GM06990 (cell line): ENCODE data around the gene C6orf47.

Source experiments
- DNase-seq: peaks from one replicate; pipeline ENCODE4 v3.0.0-alpha.2; 2011; ENCODE audit not compliant: insufficient read length; ENCODE audit errors: extremely low read depth
- H3K27me3 ChIP-seq: replicated peaks from 2 replicates; pipeline ENCODE4 v1.6.0; 2011; ENCODE audit warnings: low read length; ENCODE audit not compliant: control insufficient read depth, insufficient read depth
- H3K36me3 ChIP-seq: 2 replicates; pipeline ENCODE4 v1.5.1; 2011; ENCODE audit warnings: low read length; ENCODE audit not compliant: control insufficient read depth, insufficient read depth
- H3K4me3 ChIP-seq: replicated peaks from 2 replicates; pipeline ENCODE4 v1.5.1; 2011; ENCODE audit warnings: low read depth, mild to moderate bottlenecking, control low read depth, low read length
- TF ChIP-seq, protein P1 (sequence below): IDR thresholded peaks from 2 replicates; pipeline ENCODE4 v1.5.1; 2011; ENCODE audit warnings: low read length, control low read depth, mild to moderate bottlenecking, inconsistent platforms; ENCODE audit not compliant: insufficient read depth, poor library complexity, severe bottlenecking

The C6orf47 gene

DNA sequence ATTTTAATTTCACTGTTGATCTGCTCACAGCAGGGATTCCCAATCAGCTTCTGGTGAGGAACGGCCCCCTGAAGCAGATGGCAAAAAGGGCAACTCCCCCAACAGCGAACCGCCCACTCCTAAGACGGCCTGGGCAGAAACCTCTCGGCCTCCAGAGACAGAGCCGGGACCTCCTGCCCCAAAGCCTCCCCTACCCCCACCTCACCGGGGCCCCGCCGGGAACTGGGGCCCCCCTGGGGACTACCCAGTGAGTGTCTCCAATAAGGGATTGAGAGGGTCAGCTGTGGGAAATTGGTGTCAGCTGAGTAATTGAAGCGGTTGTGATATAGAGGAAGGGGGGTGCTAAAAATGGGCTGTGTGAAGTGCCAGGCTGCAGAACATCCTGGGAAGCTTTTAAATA lies 33.6 kb downstream of the C6orf47 start:
- Histone ChIP-seq H3K36me3 (peaks cover 65% of the 10 kb centered on the region), H3K4me3 (no peak overlapping the region), H3K27me3 (no peaks in the 10 kb centered on the region)
- TF ChIP-seq, protein P1, sequence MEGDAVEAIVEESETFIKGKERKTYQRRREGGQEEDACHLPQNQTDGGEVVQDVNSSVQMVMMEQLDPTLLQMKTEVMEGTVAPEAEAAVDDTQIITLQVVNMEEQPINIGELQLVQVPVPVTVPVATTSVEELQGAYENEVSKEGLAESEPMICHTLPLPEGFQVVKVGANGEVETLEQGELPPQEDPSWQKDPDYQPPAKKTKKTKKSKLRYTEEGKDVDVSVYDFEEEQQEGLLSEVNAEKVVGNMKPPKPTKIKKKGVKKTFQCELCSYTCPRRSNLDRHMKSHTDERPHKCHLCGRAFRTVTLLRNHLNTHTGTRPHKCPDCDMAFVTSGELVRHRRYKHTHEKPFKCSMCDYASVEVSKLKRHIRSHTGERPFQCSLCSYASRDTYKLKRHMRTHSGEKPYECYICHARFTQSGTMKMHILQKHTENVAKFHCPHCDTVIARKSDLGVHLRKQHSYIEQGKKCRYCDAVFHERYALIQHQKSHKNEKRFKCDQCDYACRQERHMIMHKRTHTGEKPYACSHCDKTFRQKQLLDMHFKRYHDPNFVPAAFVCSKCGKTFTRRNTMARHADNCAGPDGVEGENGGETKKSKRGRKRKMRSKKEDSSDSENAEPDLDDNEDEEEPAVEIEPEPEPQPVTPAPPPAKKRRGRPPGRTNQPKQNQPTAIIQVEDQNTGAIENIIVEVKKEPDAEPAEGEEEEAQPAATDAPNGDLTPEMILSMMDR = no peak
- DNase-seq = no peak

DNA sequence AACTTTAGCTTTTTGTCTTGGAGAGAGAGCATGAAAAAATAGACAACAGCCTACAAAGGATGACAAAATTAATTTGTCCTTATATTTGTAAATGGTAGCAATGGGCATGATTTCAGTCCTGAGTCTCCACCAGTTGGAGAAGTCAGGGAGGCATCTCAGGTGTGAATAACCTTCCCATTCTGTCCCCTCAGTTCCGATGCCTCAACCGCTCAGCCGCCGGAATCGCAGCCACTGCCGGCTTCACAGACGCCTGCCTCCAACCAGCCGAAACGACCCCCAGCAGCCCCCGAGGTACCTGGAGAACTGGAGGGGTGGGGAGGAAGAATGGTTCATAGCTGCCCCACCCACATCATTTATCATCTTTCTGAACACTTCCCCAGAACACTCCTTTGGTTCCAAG lies 36.5 kb downstream of the C6orf47 start:
- TF ChIP-seq, protein P1 = no peak
- H3K36me3 ChIP-seq = peaks cover 45% of the 10 kb centered on the region
- no peak overlapping the region for H3K4me3 ChIP-seq
- DNase-seq = no peak
- H3K27me3 ChIP-seq = no peaks in the 10 kb centered on the region

DNA sequence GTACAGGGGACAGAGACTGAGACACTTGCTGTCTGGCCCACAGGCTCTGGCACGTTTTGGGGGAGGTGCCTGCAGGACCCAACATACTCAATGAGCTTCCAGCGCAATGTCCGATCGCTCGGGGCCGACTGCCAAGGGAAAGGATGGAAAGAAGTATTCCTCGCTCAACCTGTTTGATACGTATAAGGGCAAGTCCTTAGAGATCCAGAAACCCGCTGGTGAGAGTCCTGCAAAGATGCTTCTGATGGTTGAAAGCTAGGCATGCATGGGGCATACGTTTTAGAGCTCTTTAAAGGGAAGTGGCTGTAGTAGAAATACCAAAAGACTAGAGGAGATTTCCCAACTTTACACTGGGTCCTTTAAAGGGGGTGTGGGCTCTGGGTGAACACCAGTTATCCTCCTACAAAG lies 37.9 kb downstream of the C6orf47 start:
- Histone ChIP-seq H3K4me3 (no peak overlapping the region), H3K36me3 (peaks cover 36% of the 10 kb centered on the region), H3K27me3 (no peaks in the 10 kb centered on the region)
- TF ChIP-seq, protein P1 = no peak
- DNase-seq = no peak

DNA sequence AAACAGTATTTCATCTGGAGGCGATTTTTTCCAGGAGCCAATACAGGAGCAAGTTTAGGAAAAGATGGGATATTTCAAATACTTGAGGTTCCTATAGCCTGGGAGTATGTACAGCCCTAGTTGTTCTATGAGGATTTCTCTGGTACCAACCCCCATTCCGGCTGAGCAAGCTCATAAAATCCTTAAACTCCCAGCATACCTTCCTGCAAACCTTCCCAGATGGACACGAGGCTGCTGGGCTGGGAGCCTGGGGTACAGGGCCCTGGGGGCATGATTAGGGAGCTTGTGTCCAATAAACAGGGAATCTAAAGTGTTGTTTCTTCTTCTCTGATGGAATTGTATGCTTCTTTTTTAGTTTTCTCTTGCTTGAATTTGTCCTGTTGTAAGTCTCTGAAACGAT lies 38.6 kb downstream of the C6orf47 start:
- TF ChIP-seq, protein P1 = no peak
- no peaks in the 10 kb centered on the region for H3K27me3 ChIP-seq
- DNase-seq = no peak
- peak overlapping the region; percentile 98 for H3K4me3 ChIP-seq
- peaks cover 31% of the 10 kb centered on the region for H3K36me3 ChIP-seq

DNA sequence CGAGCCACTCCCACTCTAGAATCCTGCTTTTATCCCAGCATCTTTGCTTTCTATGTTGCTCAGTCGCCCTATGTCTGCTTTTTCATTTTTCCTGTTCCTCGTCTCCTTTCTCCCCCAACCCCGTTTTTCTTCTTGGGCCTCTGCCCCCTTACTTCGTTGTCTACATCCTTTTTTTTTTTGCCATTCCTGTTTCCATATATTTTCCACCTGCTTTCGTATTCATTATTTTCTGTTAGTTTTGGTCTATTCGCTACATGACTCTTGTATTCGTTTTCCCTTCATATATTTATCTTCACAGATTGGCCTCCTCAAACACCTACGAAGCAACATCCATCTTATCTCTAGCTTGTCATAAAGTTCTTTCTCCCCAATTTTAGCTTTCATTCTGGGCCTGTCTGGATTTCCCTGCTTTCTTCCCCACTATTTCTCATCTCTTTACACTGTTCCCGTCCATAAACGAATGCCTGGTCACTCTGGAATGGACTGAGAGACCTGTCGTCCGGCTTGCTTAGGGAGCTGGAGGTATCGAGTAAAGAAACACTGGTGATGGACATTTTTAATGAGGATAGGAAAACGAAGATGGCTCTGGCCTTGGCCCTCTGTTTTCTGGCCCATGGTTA lies 39.1 kb downstream of the C6orf47 start:
- H3K36me3 ChIP-seq = peaks cover 26% of the 10 kb centered on the region
- TF ChIP-seq, protein P1 = no peak

DNA sequence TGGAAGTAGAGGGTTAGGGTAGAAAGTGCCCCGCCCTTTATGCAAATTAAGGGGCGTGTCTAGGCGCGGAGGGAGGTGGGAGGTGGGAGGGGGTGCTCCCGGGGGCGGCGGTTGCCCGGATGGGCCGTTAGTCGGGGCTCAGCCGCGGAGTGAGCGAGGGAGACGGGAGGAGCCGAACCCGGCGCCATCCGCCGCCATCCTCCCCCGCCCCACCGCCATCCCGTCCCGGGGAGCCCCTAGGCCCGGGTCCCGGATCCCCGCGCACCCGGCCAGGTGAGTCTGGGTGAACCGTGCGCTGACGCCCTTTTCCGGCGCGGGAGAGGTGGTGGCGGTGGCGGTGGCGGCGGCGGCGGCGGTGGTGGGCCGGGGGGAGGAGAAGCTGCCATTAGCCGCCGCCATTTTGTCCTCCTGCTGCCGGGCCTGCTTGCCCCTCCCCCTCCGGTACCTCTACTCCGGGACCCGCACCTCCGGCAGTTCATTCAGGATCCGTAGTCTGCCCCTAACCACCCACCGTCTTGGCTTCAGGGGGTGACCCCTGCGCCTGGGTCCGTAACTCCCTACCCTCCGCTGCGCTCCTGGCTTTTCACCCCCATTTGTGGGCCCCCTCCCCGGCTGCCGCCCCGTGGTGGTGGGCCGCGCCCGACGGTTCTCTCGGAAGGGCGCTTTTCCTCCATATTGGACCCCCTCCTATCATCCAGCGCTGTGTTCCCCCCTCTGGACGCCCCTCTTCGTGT lies 39.8 kb downstream of the C6orf47 start, which contains the start of gene PRRC2A:
Gene PRRC2A (plus strand): TSS at position 130 of the 734 bp plus-strand sequence. CDS start 2,075 bp downstream, outside the sequence.
- no peak for DNase-seq
- H3K27me3 ChIP-seq = no peaks in the 10 kb centered on the region
- H3K36me3 ChIP-seq = peaks cover 22% of the 10 kb centered on the region
- TF ChIP-seq, protein P1 = no peak
- H3K4me3 ChIP-seq = peak within 1 kb of the TSS; percentile 98

More for the DNA sequence above, 39.1 kb downstream of the C6orf47 start:
- peak overlapping the region; percentile 98 for H3K4me3 ChIP-seq
- DNase-seq = no peak
- no peaks in the 10 kb centered on the region for H3K27me3 ChIP-seq
